Hematopoietic multipotent progenitor cell treated with erythropoietin and hydrocortisone succinate and interleukin-3 and kit ligand, for 4 days (in vitro differentiated cells): ENCODE data around the gene SEMA7A.
"Not testable (repeated sequence)": the region's sequence is repeated elsewhere in the genome, so short reads cannot be mapped to it uniquely, and the experiment has no call there.

ENCODE experiments used
- DNase-seq: peaks from one replicate; pipeline ENCODE4 v3.0.0-alpha.2; 2015

SEMA7A gene

GRCh38 chr15:74398183-74398582 is 35.6 kb downstream of the SEMA7A start:
- DNase-seq = no peak

DNA sequence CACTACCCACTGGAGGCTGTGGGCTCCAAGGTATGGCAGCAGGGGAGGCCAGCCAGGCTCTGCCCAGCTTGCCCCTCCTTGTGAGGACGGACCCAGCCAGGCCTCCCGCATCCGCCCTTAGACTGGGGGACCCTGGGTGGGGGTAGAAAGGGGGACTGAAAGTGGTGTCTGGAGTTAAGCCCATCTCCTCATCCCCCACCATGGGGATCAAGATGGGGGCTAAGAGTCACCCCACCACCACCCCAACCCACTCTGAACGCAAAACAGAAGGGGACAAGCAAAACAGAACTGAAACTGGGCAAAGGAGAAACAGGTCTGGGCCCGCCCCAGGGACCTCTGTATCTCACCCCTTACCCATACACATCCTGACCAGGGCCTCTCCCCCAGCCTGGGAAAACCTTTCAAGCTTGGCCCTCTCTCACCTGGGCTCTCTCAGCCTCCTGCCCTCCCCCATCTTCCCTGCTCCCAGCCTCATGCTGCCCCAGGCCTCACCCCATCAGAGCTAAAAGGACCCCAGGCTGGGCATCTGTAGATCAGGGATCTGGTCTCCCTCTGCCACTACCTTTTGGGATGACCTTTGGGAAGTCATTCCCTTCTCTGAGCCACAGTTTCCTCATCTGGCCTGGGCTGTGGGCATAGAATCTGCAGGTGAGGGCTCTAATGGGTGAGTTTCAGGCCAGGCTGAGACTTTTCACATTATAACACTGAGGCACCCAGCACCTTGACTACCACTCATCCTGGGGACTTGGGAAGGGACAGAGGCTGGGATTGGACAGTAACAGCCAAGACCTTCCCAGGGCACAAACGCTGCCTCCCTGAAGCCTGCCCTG is 36.3 kb downstream of the SEMA7A start:
- DNase-seq = no peak

GRCh38 chr15:74396445-74397238 is 37.1 kb downstream of the SEMA7A start:
- peak; percentile 69 for DNase-seq

- no peak for DNase-seq
Observed at GRCh38 chr15:74396146-74396438, 37.7 kb downstream of the SEMA7A start.

DNA sequence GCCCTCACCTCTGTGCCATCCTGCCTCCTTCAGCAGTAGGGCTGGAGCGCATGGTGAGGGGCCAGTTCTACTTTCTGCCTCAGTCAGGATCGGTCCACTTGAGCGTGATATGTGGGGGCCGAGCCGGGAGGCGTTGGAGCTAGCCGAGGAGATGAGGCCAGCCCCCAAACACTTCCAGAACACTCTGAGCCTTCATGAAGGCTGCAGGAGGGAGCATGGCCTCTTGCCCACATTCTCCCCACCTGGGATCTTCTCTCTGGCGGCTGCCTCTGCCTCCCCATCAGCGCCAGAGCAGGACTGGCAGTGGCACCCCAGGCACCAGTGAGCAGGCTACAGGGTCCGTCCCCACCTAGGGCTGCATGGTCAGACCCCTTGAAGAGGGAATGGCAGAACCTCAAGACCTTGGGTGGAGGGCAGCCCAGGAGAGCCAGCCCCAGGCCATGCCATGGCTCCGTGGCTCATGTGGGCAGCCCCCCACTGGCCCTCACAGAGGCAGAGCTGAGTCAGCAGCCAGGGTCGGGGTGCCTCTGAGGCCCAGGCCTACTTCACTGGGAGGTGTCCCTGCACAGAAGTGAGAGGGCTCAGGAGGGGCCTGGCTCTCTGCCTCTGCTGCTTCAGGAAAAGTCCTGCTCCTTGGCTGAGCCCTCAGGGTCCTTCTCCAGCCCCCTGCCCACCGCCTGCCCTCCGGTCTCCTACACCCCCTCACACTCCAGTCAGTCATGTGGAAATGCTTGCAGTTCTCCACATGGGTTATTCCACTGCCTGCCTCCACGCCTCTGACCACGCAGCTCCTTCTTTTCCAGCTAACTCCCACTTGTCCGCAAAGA is 38.2 kb downstream of the SEMA7A start:
- DNase-seq = no peak

GRCh38 chr15:74394090-74394846 is 39.5 kb downstream of the SEMA7A start:
- no peak for DNase-seq

GRCh38 chr15:74393423-74393822 is 40.3 kb downstream of the SEMA7A start:
- no peak for DNase-seq

- DNase-seq = no peak
Observed at GRCh38 chr15:74392902-74393301, 40.9 kb downstream of the SEMA7A start.

DNA sequence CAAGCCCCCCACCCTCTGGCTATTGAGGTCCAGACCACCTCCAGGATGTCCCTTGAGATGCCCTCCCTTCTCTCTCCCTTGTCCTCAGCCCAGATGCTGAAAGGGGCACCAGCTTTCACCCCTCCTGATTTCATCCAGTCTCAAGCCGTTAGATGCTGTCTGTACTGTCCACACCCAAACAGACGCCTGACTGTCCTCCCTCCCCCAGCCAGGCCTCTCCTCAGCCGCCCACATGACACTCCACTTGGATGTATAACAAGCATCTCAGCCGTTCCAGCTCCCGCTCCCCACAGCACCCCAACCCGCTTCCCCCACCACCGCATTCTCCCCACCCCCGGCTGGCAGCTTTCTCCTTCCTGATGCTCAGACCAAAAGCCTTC is 41.3 kb downstream of the SEMA7A start:
- DNase-seq = peak; percentile 84

DNA sequence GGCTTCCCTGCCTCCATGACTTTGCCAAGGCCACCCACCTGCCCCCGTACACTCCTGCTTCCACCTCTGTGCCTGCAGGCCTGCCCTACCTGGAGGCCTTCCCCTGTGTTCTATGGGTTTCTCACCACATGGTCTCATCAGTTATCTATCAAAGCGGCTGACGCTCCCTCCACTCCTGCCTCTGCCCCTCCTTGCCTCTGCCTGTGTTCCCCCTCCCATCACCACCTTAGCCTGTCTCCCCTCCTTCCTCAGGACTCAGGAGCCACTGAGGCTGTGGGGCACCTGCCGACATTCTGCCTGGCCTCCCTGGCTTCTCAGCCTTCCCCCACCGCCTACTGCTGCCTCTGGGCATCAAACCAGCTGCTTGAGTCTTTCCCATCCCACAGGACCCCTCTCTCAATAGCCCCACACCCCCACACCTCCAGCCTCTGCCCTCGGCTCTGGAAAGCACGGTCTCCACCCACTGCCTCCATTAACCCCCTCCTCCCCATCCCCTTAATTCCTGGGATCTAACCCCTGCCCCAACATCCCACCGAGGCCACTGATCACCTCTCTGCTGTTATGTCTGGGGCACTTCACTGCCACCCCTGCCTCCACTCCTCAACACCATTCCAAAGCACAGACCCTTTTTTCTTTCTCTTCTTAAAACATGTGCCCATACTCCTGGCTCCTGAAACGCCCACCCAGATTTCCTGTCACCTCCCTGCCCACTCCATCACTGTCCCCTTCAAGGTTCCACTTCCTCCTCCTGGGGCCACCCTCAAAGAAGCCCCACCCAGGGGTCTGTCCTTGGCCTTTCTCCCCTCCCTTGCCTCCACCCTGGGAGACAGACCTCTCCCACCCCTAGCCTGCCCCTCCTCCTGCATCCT is 41.9 kb downstream of the SEMA7A start:
- peak; percentile 44 for DNase-seq

- DNase-seq = peak; percentile 75
Observed at GRCh38 chr15:74390647-74391288, 43.0 kb downstream of the SEMA7A start.

GRCh38 chr15:74390049-74390646 is 43.6 kb downstream of the SEMA7A start:
- DNase-seq = not testable (repeated sequence)

GRCh38 chr15:74389241-74390048 is 44.3 kb downstream of the SEMA7A start:
- peak; percentile 99 for DNase-seq

DNA sequence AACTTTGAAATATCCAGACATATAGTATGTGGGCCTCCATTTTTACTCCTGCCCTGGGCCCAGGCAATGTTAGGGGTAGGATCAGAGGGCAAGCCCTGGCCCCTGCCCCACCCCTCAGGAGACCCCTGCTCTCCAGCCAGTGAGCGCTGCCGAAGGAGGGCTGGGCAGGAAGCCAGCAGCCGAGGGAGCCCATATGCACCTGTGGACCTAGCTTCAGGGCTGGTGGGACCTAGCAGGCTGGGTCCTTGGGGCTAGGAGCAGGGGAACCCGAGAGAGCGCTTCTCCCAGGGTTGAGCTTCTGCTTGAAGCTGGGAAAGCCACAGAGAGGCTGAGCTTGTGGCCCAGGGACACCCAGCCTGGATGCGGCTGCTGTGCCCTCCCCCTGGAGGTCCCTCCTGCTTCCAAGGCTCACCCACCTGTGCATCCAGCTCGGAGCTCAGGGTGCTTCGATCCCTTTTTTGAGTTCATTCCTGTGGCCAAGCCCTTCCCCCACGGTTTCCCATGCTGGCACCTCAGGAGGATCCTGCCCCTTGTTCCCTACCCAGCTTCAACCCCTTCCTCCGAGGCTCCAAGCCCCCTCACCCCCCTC is 45.3 kb downstream of the SEMA7A start:
- DNase-seq = no peak

GRCh38 chr15:74387621-74388362 is 46.0 kb downstream of the SEMA7A start:
- no peak for DNase-seq

GRCh38 chr15:74387141-74387541 is 46.6 kb downstream of the SEMA7A start:
- DNase-seq = no peak

- DNase-seq = no peak
Observed at GRCh38 chr15:74386496-74387140, 47.1 kb downstream of the SEMA7A start.

GRCh38 chr15:74385733-74386132 is 48.0 kb downstream of the SEMA7A start:
- DNase-seq = no peak
